Embryonic facial prominence (tissue), 1 donor: ENCODE results near the gene GFRA1.

ENCODE experiments used
- DNase-seq: peaks from one replicate; pipeline ENCODE4 v3.0.0-alpha.2; 2016; ENCODE audit errors: extremely low spot score

The GFRA1 gene, protein sequence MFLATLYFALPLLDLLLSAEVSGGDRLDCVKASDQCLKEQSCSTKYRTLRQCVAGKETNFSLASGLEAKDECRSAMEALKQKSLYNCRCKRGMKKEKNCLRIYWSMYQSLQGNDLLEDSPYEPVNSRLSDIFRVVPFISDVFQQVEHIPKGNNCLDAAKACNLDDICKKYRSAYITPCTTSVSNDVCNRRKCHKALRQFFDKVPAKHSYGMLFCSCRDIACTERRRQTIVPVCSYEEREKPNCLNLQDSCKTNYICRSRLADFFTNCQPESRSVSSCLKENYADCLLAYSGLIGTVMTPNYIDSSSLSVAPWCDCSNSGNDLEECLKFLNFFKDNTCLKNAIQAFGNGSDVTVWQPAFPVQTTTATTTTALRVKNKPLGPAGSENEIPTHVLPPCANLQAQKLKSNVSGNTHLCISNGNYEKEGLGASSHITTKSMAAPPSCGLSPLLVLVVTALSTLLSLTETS

DNA sequence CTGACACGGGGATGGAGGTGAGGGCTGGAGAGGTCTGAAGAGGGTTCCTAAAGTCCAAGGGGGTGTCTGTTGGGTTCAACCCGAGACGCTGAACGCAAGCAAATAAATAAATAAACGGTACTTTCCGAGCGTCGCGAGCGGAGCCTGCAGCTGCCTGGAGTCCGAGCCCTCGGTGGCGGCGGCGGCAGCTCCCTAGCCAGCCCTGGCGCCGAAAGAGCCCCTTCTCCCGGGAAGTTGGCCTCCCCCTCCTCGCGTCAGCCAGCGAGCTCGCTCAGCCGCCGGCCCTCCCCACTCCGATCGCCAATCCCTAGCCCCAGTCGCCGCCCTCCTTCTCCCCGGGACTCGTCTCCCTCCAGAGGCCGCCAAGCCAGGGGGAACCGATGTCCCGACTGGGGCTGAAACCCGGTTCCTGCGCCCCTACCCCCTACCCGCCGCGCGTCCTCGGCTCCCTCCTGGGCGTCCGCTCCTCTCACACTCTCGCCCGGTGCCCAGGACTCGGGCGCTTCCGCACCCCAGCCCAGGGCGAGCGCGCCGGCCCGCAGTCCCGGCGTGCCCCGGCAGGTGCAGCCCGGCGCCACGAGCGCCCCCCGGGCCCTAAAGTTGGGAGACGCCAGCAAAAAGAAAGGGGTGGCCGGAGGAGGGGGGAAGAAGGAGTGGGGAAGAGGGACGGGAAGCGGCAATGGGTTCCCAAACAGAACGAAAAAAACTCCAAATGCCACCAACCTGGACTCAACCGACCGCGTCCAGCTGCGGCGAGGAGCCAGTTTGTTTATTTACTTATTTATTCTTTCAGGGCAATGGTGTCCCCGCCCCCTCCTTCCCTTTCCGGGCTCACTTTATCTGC, at the start of gene GFRA1:
TSS of gene GFRA1 (minus strand) at position 767 of the 844 bp plus-strand sequence. CDS start 1,177 bp downstream, outside the sequence.
- no peak for DNase-seq

DNA sequence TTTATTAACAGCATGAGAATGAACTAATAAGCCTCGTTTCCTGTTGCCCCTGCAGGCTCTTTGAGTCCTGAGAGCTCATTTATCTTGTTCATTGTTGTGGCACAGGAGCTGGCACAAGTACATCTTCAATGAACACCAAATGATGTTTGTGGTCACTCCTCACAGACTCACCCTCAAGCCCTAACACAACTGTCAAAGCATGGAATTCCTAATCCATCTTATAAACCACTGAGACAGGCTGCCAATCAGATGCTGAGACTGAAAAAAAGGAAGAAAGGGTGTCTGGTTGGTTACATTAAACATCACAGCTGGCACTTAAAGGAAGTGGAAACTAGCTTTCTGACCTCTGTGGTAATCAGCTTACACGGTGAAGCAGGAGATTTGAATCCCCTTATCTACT, 43.5 kb upstream of the GFRA1 start:
- DNase-seq = no peak

DNA sequence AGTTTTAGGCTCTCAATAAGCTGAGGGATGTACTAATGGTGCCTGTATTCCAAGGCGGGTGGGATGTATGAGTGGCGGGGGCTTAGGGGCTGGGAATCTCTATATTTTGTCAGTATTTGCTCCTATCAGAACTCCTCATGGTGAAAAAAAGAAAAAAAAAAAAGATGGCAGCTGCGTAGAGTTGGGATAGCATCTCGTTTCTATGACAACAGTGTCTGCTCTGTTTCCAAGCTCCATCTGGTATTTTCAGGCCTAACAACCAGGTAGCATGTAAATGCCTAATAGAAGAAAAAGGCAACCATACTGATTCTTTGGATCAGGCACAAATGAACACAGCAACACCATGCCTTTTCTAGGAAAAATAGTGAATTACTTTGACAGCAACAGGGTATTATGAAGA, 39.5 kb upstream of the GFRA1 start:
- no peak for DNase-seq

DNA sequence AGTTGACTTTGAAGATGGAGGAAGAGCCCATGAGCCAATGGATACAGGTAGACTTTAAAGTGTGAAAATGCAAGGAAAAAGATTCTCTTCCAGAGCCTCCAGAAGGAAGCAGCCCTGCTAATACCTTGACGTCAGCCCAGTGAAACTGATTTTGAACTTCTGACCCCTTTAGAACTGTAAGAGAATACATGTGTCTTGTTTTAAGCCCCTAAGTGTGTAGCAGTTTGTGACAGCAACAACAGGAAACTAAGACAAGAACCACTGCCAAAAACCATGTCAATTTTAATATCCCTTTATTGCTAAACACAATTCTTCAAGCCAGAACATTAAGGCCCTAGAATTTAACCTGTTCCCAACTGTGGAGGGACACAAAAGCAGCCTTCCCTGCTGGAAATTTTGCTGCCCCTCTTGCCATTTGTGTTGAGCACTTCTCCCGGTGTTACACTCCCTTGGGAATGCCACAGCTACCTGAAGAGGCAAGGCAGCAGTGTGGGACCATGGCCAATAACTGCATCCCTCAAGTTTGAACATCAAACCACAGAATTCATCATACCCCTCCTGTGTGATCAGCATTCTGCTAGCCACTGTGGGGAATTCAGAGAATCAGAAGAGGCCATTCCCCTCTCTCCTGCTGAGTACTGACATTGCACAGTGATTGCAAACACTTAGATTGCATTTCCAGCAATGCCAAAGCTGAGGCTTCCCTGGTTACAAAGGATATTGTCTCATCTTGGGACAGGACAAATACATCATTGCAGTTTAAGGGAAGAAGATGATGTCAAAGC, 38.9 kb upstream of the GFRA1 start:
- DNase-seq = no peak

DNA sequence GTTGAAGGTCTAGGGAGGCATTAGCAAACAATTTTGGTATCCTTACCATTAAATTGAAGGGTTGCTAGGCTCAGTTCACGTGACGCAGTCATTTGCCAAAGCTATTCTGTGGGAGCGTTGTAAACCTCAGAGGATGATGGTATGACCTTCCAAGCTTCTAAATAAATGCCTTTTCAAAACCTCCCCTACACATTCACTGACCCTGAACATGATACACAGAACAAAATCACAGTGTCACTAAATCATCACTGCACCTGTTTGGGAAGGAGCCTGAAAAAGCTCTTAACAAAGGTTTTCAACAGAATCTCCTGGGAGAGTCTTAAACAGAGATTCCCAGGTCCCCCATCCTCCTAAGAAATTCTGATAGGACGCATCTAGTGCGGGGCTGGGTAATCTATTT, 38.0 kb upstream of the GFRA1 start:
- DNase-seq = no peak

DNA sequence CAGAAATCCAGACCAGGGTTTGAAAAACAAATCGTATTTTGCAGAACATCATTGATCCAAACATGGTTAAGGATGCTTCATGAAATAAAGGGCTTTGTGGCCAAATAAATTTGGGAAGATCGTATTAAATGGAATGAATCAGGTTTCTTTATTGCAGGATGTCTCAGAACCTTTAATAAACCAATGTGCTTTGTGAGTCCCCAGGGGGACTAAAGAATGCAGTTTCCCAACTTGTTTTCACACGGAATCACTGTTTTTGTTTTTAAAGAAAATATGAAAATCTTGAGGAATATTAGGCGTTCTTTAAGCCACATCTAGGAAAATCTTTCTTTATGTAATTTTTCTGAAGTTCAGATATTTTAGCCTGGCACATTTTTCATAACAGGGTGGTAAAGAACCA, 34.4 kb upstream of the GFRA1 start:
- DNase-seq = no peak

DNA sequence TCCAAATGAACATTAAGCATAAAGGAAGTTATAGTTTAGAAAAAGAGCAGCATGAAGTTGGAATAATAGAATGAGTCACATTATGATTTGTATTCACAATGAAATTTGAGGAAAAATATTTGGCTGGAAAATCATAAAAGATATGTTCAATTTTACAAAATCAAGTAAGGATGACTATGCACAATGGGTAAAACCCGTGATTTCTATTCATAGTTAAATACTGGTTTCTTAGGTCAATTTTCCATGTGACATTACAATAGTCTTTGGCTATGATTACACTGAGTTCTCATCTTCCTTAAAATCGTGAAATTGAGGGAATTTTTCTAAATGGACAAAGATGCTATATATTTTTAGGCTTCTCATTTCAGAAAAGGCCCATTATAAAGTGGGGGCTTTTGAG, 33.8 kb upstream of the GFRA1 start:
- no peak for DNase-seq

DNA sequence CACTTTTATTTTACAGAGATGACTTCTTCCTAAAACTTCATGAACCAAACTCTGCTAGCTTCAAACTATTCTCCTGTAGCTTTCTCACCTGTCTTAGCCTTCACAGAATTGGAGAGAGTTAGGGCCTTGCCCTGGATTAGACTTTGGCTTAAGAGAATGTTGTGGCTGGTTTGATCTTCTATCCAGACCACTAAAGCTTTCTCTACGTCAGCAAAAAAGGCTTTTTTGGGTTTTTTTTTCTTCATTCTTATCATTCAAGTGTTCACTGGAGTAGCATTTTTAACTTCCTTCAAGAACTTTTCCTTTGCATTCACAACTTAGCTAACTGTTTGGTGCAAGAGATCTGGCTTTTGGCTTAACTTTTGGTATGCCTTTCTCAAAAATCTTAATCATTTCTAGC, 31.9 kb upstream of the GFRA1 start:
- DNase-seq = no peak

DNA sequence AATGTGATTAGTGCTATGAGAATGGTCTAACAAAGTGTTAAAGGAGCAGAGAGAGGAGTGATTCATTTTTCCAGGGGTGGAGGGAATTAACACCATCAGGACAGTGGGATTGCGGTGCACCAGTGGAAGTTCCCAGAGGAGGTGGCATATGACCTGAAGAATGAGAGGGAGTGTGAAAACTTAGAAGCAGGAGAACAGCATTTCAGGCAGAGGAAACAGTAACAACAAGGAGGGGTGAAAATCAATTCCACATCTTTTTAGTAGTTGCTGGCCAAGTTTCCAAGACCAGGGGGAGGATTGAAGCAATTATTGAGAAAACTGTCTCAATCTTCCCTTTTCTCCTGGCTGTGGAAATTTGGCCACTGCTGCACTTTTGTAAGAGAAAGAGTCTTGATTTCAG, 27.5 kb upstream of the GFRA1 start:
- no peak for DNase-seq

DNA sequence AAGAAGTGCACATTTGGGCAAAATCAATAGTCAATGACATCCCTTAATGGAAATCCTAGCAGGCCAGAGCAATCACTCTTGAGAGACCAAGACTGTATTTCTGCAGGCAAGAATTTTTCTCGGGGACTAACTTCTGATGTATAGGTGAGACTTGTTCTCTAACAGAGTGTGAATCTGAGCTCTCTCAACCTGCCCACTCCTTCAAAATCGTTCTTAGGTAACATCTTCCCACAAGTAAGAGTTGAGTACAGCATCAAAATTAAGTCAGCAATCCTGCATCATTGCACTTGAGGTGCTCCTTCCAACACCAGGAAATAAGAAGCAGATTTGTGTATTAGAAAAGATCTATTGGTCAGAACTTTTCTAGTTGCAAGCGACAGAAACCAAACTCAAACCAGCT, 25.6 kb upstream of the GFRA1 start:
- no peak for DNase-seq

DNA sequence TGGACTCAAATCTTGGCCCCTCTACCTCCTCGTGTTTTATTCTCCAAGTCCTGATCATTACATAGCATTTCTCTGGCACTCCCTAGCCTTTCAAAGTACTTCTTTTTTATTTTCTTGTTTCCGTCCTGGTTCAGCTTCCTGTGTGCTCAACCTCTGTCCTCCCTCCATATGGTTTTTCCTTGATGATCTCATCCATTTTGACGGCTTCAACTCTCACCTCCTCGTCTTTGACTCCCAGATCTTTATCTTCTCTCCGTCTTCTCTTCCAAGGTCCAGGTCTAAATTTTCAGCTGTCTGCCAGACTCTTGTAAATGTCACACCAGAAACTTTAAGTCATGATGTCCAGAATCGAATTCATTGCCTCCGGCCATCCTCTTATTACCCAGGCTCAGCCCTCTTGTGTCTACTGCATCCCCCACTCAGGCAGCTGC, 23.3 kb upstream of the GFRA1 start:
- DNase-seq = no peak

DNA sequence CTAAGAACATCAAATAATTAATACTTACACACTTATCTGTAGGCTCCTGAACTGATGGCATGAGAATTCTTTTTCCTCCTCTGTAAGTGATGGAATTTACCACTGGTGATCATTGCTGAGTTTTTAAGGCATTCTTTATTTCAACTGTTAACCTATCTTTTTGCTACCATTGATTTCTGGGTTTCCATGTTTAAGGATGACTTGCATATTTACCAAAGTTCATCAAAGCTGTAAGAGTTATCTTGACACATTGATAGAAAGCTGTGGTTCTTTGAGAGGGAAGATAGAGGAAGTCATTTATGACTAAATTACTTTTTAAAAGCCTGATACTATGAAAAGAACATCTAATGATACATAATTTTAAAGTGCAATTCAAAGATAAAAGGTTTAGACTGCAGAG, 19.5 kb upstream of the GFRA1 start:
- DNase-seq = no peak

DNA sequence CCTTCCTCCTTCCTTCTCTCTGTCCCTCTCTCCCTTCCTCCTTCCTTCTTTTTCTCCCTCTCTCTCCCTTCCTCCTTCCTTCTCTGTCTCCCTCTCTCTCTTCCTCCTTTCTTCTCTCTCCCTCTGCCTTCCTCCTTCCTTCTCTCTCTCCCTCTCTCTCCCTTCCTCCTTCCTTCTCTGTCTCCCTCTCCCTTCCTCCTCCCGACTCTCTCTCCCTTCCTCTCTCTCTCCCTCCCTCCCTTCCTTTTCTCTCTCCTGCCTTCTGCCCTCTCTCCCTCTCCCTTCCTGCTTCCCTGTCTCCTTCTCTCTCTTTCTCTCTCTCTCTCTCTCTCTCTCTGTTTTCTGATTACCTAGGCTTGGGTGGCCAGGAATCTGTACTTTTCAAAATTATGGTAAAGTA, 16.6 kb upstream of the GFRA1 start:
- DNase-seq = no peak

DNA sequence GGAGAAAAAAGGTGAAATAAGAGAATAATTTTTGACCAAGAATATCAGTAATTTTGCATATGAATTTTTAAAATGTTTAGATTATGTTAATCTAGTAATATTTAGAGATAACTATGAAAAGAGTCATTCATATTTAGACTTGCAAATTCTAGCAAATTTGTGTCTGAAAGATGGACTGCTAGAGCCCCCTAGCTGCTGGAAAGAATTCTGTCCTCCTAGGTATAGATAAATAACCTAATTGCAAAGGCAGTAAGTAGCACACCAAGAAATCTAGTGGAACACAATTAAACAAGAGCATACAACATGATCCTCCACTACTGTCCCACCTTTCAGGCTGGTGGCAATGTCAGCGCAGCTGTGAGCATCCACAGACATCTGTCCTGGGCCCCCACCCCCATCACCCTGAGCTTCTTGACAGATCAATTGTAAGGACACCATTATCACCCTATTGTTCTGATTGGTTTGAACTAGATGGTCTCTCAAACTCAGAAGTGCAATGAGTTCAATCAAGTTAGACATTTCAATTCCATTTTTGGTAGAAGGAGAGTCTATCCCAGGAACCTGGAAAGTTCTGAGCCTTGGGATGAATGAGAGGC, 15.0 kb upstream of the GFRA1 start:
- peak; percentile 62 for DNase-seq

DNA sequence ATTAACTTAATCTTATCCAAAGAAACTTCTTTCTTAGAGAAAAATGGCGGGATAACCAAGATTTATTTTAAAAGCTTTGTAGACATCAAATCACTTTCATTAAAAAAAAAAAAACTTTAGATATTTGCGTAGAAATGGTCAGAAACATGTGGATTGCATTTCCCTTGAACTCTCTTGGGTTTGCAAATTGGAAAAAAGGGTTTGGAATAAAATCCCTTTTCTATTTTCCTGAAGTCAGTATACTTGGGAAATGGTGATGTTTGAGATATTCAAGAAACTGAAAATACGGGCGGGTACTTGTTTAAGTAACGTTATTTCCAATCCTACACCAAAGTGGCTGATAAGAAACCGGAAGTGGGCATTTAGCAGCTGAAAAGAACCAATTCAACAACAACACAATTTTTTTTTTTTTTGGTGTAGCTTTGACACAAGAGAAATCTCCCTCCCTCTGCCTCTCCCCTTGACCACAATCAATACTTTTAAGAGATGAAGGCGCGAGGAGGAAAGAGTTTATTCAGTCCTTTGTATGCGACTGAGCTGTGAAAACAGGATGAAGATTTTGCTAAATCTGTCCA, 13.7 kb upstream of the GFRA1 start:
- DNase-seq = no peak

DNA sequence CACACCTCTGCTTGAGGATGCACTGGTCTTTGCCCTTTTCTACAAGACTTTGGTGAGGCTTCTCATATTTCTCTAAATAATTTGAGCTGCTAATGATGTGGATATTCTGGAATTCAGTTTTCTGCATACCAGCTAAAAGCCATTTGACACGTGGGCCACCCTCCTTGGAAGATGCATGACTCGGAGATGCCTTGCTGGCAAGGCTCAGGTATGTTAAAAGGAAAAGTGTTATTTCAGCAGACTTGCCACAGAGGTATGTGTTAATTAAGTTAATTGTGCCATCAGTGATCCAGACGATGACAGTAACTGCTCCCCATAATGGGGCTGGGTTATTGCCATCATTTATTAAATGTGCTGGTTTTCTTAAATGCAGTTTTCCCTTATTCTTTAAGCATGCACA, 8.8 kb upstream of the GFRA1 start:
- no peak for DNase-seq

DNA sequence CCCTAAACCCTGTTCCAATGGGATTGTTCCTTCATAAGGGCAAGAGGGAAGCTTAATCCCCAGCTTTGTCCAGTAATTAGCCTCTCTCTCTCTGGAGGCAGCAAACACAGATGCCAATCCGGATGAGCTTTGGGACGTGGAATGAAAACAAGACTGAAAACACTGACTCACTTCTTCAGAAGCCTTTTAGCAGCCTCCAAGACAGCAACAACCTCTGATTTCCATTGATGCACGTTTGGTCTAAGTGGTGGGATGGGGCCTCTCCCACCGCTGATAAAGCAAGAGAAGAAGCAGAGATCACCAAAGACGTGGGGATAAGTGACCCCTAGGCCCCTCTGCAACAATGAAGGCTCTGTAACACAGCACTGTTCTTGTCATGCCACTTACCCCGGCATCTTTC, 5.8 kb upstream of the GFRA1 start:
- no peak for DNase-seq

DNA sequence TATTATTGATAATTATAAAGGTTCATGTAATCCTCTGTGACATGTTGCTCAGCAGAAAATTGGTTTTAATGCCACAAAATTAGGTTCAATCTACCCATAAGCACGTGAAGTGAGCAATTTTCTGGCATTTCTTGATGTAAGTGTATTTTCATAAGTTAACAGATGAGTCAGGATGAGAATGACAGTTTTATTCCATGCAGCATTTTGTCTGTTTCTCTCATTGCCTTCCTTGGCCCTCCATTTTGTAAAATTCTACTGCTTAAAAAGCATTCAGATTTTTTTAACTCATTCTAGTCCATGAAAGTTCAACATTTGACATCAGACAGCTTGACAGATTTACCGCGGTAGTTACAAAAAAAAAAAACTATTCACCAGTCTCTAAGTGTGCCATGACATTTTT, 4.0 kb upstream of the GFRA1 start:
- DNase-seq = no peak

DNA sequence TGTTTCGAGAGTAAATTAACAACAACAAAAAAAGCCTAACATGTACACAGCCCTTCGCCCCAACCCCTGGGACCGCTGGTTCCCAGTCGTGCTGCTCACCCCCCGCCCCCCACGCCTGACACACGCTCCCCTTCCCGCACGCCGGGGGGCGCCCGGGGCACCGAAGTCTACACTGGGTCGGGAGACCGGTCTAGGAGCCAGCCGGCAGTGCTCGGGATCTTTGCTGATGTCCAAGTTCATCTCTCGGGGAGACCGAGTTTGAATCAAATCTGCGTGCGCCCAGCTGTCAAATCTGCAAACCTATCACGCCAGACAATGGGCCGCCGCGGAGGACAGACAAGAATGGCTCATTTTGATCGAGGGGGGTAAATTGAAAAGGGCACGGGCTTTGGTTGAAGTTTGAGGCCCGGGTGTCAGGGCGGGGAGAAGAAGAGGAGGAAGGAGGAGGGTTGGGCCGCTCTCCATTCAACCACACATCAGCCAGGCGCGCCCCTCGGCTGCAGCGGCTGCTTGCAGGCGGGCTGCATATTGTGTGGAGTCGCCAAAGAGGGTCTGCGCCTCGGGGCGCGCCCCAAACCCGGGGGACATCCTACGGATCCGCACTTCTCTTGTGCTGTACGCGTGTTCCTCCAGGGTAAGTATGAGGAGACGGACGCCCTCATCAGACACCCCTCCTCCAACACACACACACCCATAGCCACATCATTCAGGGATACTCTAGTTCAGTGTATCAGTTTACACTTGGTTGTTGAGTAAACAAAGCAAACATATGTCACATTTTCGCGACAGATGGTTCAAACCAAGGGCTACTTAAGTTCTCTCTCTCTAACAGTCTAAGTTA, 1.3 kb upstream of the GFRA1 start:
- no peak for DNase-seq
